Duodenal mucosa (tissue), 2 donors: Measurements from ENCODE around the gene BRMS1L.
"Not testable (repeated sequence)": the region's sequence is repeated elsewhere in the genome, so short reads cannot be mapped to it uniquely, and the experiment has no call there.

Source experiments
- H3K27ac ChIP-seq: one replicate; pipeline ENCODE4 v1.7.0; 2013; ENCODE audit warnings: low read depth, low read length
- H3K27me3 ChIP-seq, 2 donors: one replicate each; pipeline ENCODE4 v1.7.0; 2013; ENCODE audit warnings: low read length in 2 of 2, control low read depth in 1 of 2; ENCODE audit not compliant: insufficient read depth in 2 of 2, control insufficient read depth in 1 of 2
- H3K36me3 ChIP-seq, 2 donors: one replicate each; pipeline ENCODE4 v1.7.0; 2013; ENCODE audit warnings: low read length in 2 of 2, control low read depth in 1 of 2; ENCODE audit not compliant: insufficient read depth in 2 of 2, control insufficient read depth in 1 of 2
- H3K4me1 ChIP-seq, 2 donors: one replicate each; pipeline ENCODE4 v1.7.0; 2013; ENCODE audit warnings: low read length in 2 of 2, control low read depth in 1 of 2; ENCODE audit not compliant: insufficient read depth in 2 of 2, control insufficient read depth in 1 of 2
- H3K4me3 ChIP-seq, 2 donors: one replicate each; pipeline ENCODE4 v1.7.0; 2013; ENCODE audit warnings: low read length in 2 of 2, low read depth in 1 of 2
- H3K9ac ChIP-seq, 2 donors: one replicate each; pipeline ENCODE4 v1.7.0; 2013; ENCODE audit warnings: low read length in 2 of 2, low read depth in 1 of 2
- H3K9me3 ChIP-seq, 2 donors: one replicate each; pipeline ENCODE4 v1.7.0; 2013; ENCODE audit warnings: low read length in 2 of 2, control low read depth in 1 of 2; ENCODE audit not compliant: control insufficient read depth in 1 of 2

Gene BRMS1L

DNA sequence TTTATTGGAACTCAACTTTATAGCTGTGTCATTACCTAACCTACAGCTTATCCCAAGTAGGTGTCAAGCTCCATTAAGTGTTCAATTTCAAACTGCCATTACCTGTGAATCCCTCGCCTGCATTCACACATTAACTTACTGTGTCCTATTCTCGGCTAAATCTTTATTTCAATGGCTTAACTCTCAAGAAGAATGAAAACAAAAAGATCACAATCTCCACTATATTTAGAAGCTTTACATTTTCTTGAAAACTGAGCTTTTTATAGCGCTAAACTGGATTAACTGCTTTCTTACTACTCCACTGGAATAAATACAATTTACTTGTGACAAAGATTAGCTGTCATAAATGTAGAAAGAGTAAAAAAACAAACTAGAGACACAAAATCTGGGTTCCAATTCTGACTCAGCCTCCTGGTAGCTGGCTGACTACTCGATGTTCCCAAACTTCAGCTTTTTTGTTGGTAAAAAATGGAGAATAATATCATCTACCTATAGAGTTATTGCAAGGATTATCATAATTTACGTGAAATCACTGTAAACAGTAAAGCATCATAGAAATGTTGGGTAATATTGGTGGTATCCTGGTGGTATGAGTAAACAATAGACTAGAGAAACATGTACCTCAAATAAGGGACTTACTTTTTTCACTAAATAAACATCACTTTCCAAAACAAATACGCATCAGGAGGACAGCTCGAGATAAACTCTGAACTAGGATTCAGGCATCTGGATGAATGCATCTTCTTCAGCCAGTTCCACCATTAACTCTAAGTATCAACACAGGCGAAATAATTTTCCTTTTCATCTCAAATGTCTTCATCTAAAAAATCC, 18.8 kb upstream of the BRMS1L start:
- Histone ChIP-seq H3K36me3 (no peaks in the 10 kb centered on the region), H3K4me3 (peak overlapping the region; percentile 47 to 87), H3K9me3 (no peaks in the 10 kb centered on the region), H3K9ac (no peak overlapping the region), H3K4me1 (peaks cover 13 to 18% of the 10 kb centered on the region in 2 donors), H3K27me3 (no peaks in the 10 kb centered on the region), H3K27ac (no peak overlapping the region)

DNA sequence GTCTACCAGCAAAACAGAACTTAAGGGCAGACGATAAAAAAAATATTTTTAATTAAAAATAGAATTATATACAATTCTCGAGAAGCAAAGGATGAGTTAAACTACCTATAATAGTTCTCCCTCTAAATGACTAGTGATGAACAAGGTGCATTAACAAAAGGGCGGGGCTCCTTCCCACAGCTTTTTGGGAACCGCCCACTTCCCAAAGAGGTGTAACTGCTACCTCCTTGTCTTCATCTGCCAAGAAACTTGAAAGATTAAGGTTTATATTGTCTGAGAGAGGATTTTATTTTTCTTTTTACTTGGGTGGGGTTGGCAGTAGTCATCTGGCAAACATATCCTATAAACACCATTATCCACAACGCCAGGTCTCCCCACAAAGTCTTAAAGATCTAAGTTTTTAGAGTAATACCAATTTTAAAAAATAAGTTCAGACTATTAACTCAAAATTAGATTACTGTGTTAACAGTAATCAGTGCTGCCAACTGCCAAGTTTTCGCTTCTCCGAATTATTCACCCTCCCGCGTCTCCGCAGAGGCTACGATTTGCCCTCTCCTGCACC, 18.0 kb upstream of the BRMS1L start:
- peak overlapping the region; percentile 83 to 87 for H3K4me3 ChIP-seq
- peak overlapping the region; percentile 79 for H3K27ac ChIP-seq
- peaks cover 13 to 18% of the 10 kb centered on the region in 2 donors for H3K4me1 ChIP-seq

GRCh38 chr14:35808638-35809563, 17.2 kb upstream of the BRMS1L start, which contains the start of gene RALGAPA1:
TSS of gene RALGAPA1 (minus strand) at chr14:35809295. CDS start at chr14:35808835, 460 bp downstream.
- peak within 1 kb of the TSS; percentile 75 to 81 for H3K9ac ChIP-seq
- H3K27me3 ChIP-seq, H3K9me3 ChIP-seq, H3K36me3 ChIP-seq: not testable (repeated sequence)
- H3K4me3 ChIP-seq: peak within 1 kb of the TSS; percentile 83 to 87
- peaks cover 13 to 18% of the 10 kb centered on the region in 2 donors for H3K4me1 ChIP-seq
- peak within 1 kb of the TSS; percentile 79 for H3K27ac ChIP-seq

More for the DNA sequence above, 18.0 kb upstream of the BRMS1L start:
- peak overlapping the region; percentile 75 to 81 for H3K9ac ChIP-seq
- H3K9me3 ChIP-seq: no peaks in the 10 kb centered on the region
- H3K36me3 ChIP-seq: no peaks in the 10 kb centered on the region
- no peaks in the 10 kb centered on the region for H3K27me3 ChIP-seq

GRCh38 chr14:35809597-35809996, 16.5 kb upstream of the BRMS1L start:
- H3K4me1 ChIP-seq: peaks cover 13 to 18% of the 10 kb centered on the region in 2 donors
- H3K9me3 ChIP-seq: no peaks in the 10 kb centered on the region
- peak overlapping the region; percentile 48 for H3K27ac ChIP-seq
- no peaks in the 10 kb centered on the region for H3K36me3 ChIP-seq
- peak overlapping the region; percentile 83 to 87 for H3K4me3 ChIP-seq
- H3K9ac ChIP-seq: peak overlapping the region in 1 of 2 donors; percentile 81
- no peaks in the 10 kb centered on the region for H3K27me3 ChIP-seq

DNA sequence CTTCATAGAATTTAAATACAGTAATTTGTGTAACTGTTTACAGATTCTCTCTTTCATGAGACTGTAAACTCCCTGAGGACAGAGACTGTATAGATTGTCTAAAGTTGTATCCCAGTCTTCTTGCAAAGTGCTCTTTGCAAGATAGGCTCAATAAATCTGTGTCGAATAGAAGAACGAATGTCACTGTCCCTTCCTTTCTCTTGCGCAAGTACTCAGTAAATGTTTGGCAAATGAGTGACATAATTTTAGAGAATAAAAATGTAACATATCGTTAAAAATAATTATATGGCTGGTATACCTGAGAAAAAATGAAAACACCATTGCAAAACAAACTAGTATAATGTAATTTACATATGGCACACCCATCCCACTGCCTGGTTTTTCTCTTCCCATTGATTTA, 15.2 kb upstream of the BRMS1L start:
- no peaks in the 10 kb centered on the region for H3K27me3 ChIP-seq
- no peak overlapping the region for H3K27ac ChIP-seq
- no peaks in the 10 kb centered on the region for H3K36me3 ChIP-seq
- peaks cover 13 to 18% of the 10 kb centered on the region in 2 donors for H3K4me1 ChIP-seq
- H3K9ac ChIP-seq: no peak overlapping the region
- no peak overlapping the region for H3K4me3 ChIP-seq
- H3K9me3 ChIP-seq: no peaks in the 10 kb centered on the region

DNA sequence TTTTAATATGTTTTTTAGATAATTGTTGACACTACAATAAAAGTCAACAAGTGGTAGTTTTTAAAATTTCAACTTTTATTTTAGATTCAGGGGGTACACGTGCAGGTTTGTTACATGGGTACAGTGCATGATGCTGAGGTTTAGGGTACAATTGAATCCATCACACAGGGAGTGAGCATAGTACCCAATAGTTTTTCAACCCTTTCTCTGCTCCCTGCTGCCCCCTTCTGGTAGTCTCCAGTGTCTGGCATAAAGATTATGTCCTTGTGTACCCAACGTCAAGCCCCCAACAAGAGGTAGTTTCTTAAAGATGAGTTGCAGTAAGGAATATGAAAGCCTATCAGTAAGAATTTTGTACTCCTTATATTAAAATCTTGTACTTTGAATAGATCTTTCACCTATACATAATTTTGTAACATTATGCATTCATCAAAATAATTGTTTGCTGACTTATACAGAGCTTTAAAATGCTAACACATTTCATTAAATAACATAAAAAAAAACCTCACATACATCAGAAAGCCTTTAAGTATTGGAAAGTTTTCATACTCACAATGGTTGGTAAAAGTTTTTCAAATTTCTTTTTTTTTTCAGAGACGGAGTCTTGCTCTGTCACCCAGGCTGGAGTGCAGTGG, 11.7 kb upstream of the BRMS1L start:
- H3K27ac ChIP-seq: no peak overlapping the region
- no peak overlapping the region for H3K4me3 ChIP-seq
- no peak overlapping the region for H3K9ac ChIP-seq
- H3K36me3 ChIP-seq: no peaks in the 10 kb centered on the region
- no peaks in the 10 kb centered on the region for H3K9me3 ChIP-seq
- no peaks in the 10 kb centered on the region for H3K27me3 ChIP-seq
- H3K4me1 ChIP-seq: no peaks in the 10 kb centered on the region

DNA sequence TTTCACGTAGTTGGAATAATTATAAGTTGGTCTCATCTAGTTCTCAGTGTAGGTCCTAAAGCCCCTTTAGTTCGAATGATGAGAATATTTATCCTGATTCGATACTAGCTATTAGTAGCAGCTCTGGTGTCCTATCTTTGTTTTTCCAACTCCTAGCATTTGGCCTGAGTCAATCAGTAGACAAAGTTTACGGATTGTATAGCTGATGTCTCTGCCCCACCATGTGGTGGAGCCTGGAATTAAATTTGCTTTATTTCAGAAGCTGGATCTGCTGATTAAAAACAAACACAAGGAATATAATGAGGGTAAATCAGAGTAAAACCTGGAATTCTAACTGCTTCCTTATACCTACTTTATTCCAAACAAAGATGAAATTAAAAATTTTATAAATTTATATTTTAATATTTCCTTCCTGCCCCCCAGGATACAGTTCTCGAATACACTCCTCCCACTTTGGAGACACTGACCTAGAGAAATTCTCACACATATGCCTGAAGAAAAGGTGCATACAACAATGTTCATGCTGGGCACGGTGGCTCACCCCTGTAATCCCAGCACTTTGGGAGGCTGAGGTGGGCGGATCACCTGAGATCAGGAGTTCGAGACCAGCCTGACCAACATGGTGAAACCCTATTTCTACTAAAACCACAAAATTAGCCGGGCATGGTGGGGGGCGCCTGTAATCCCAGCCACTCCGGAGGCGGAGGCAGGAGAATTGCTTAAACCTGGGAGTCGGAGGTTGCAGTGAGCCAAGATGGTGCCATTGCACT, 7.6 kb upstream of the BRMS1L start:
- H3K36me3 ChIP-seq: no peaks in the 10 kb centered on the region
- no peak overlapping the region for H3K4me3 ChIP-seq
- H3K9me3 ChIP-seq: no peaks in the 10 kb centered on the region
- H3K27ac ChIP-seq: no peak overlapping the region
- no peak overlapping the region for H3K9ac ChIP-seq
- no peaks in the 10 kb centered on the region for H3K4me1 ChIP-seq
- H3K27me3 ChIP-seq: no peaks in the 10 kb centered on the region

DNA sequence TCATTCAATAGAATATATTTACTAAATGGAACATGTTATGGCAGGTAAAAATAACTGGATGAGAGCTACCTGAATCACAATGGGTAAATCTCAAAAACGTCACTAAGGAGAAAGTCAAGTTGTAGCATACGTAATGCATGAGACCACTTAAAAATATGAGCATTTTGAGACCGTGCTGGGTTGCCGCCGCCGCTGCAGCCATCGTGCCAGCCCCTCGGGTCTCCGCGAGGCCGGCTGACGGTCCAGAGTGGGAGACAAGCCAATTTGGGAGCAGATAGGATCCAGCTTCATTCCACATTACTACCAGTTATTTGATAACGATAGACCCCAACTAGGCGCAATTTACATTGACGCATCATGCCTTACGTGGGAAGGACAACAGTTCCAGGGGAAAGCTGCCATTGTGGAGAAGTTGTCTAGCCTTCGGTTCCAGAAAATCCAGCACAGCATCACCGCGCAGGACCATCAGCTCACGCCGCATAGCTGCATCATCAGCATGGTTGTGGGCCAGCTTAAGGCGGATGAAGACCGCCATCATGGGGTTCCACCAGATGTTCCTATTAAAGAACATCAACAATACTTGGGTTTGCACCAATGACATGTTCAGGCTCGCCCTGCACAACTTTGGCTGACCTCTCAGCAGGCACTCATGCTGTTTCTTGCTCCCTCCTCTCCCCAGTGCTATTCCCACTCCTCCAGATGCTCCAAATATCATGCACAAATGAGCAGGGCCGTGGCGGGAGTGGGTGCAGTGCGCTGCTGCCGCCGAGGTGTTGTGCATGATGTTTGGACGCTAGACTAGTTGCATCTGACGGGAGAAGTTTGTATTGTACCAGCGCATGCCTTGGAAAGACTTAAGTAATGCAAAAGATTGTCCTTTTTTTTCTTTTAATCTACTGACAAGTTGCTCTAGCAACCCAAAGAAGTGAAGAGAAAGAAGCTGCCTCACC, 6.3 kb upstream of the BRMS1L start:
- no peak overlapping the region for H3K9ac ChIP-seq
- H3K9me3 ChIP-seq: no peaks in the 10 kb centered on the region
- no peaks in the 10 kb centered on the region for H3K4me1 ChIP-seq
- H3K27ac ChIP-seq: no peak overlapping the region
- no peak overlapping the region for H3K4me3 ChIP-seq
- no peaks in the 10 kb centered on the region for H3K27me3 ChIP-seq
- H3K36me3 ChIP-seq: no peaks in the 10 kb centered on the region
